GM12873 (cell line): ENCODE results near the gene EED.

ENCODE experiments used
- CTCF ChIP-seq: IDR thresholded peaks from 2 replicates; pipeline ENCODE4 v1.5.1; 2012; ENCODE audit warnings: low read depth, mild to moderate bottlenecking, moderate library complexity, low read length, control low read depth; ENCODE audit not compliant: insufficient read depth; ENCODE audit errors: missing control alignments

Gene EED

DNA sequence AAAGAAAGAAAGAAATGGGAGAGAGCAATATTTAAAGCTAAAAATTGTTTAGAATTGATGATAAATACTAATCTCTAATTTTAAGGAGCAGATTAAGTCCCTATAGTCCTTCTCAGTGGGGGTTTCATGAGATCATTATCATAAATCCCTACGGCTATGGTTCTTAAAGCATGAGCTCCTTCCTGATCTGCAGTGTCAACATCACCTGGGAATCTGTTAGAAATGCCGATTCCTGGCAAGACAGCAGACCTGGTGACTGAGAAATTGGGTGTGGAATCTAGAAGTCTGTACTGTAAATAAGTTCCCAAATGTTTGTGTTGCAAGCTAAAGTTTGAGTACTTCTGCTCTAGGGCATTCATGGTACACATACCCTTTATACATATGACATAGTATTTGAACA, 70.1 kb downstream of the EED start:
- no peak for TF ChIP-seq CTCF
